Activated naive CD8-positive, alpha-beta T cell treated with anti-CD3 and anti-CD28 coated beads for 36 hours (primary cell): ENCODE data around the gene KIAA0513. TPM values are rescaled to one million over a fixed set of nuclear protein-coding genes. Genes with fewer than 3 reads are reported as not detected.

Experiments used
- DNase-seq: peaks from one replicate; pipeline ENCODE4 v3.0.0; 2021
- H3K27ac Mint-ChIP-seq: one replicate; pipeline ENCODE4 v1.8.0; 2022; ENCODE audit warnings: mild to moderate bottlenecking, moderate library complexity, mixed read lengths
- H3K27me3 Mint-ChIP-seq: one replicate; pipeline ENCODE4 v1.8.0; 2022; ENCODE audit warnings: mild to moderate bottlenecking, mixed read lengths
- H3K36me3 Mint-ChIP-seq: one replicate; pipeline ENCODE4 v1.8.0; 2021; ENCODE audit warnings: mild to moderate bottlenecking, mixed read lengths
- H3K4me1 Mint-ChIP-seq: one replicate; pipeline ENCODE4 v1.8.0; 2021; ENCODE audit warnings: mixed read lengths
- H3K4me3 Mint-ChIP-seq: one replicate; pipeline ENCODE4 v1.8.0; 2022; ENCODE audit warnings: mild to moderate bottlenecking, moderate library complexity, mixed read lengths
- H3K9me3 Mint-ChIP-seq: one replicate; pipeline ENCODE4 v1.8.0; 2022; ENCODE audit warnings: mixed read lengths
- total RNA-seq, 2 experiments: library from RNA; stranded (reverse); gene quantifications; one replicate each; pipeline ENCODE4 v1.2.3, GENCODE V29; 2021

Gene KIAA0513
- total RNA-seq, 2 experiments from 2014 or later: 2.4 to 3.3 TPM

DNA sequence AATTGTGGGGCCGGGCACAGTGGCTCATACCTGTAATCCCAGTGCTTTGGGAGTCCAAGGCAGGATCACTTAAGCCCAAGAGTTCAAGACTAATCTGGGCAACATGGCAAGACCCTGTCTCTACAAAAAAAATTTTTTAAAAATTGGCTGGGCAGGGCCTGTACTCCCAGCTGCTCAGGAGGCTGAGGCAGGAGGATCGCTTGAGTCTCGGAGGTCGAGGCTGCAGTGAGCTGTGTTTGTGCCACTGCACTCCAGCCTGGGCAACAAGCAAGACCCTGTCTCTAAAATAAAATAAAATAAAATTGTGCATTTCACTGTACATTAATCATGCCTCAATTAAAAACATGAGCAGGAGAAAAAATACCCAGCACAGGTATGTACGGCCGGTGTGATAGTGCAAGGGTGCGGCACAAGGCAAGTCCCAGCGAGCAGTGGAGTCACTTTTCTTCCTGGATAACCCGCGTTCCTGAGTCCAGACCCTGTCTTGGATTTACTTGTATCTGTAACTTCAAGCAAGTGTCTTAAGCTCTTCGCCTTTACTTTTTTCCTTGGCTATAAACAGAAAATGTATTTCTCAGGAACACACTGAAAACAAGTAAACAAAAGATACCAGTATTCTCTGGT, 27.6 kb upstream of the KIAA0513 start:
- H3K27me3 Mint-ChIP-seq: no peaks in the 10 kb centered on the region
- H3K9me3 Mint-ChIP-seq: no peaks in the 10 kb centered on the region
- H3K4me3 Mint-ChIP-seq: no peak overlapping the region
- no peak overlapping the region for H3K27ac Mint-ChIP-seq
- peaks cover 6% of the 10 kb centered on the region for H3K36me3 Mint-ChIP-seq
- no peak for DNase-seq
- H3K4me1 Mint-ChIP-seq: peaks cover 45% of the 10 kb centered on the region

DNA sequence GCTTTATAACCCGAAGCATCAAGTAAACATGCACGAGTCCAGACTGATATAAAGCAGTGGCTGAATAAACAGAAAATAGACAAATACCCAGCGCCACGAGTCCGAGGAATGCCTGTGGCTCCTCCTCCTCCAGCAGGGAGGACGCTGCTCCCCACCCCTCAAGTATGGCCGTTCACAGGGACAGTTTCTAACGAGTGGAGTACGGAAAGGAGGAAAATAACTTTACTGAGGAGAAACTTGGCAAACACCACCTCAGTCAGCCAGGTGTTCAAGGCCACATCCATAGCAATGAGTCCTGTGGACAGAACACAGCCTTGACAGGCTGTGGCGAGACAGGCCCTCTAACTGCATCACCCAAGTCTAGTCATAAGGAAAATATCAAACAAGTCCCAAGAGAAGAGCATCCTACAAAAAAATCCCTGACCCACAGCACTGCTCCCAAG, 25.5 kb upstream of the KIAA0513 start:
- H3K27me3 Mint-ChIP-seq: no peaks in the 10 kb centered on the region
- H3K36me3 Mint-ChIP-seq: peaks cover 3% of the 10 kb centered on the region
- DNase-seq: no peak
- H3K27ac Mint-ChIP-seq: no peak overlapping the region
- H3K4me1 Mint-ChIP-seq: peaks cover 43% of the 10 kb centered on the region
- H3K4me3 Mint-ChIP-seq: peak overlapping the region; percentile 1
- H3K9me3 Mint-ChIP-seq: no peaks in the 10 kb centered on the region

DNA sequence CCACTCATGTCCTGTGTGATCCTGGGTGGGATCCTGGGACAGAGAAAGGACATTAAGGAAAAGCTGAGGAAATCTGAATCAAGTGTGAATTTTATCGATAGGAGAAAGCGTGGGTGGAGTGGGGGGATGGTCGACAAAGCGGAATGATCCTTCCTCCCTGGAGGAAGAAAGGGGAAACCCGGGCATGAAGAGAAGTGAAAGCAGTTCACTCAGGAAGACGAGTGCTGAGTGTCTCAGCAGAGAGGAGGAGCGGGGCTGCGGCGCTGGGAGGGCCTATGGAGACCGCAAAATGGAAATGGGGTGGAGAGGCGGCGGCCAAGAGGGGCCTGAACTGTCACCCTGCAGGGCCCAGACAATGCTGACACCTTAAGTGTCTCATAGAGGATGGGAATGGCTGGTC, 25.0 kb upstream of the KIAA0513 start:
- no peaks in the 10 kb centered on the region for H3K27me3 Mint-ChIP-seq
- H3K9me3 Mint-ChIP-seq: no peaks in the 10 kb centered on the region
- H3K27ac Mint-ChIP-seq: peak overlapping the region; percentile 59
- peaks cover 5% of the 10 kb centered on the region for H3K36me3 Mint-ChIP-seq
- H3K4me3 Mint-ChIP-seq: peak overlapping the region; percentile 32
- peaks cover 47% of the 10 kb centered on the region for H3K4me1 Mint-ChIP-seq
- peak; percentile 41 for DNase-seq

DNA sequence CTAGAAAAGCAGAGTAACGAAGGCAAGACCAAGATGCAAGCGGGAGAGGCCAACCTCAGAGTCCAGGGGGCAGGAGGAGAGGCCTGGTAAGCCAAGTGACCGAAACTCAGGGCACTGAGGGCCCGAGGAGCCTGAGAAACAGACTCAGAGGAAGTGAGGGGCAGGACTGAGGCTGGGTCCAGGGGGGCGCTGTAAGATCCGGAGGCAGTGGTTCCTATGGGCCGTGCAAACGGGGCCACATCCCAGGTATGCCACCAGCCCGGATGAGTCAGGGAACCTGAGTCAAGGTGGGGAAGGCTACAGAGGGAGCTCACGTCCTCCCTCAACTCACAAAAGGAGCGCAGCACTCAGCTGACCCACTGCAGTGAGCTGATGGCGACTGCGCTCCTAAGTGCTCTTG, 24.5 kb upstream of the KIAA0513 start:
- peaks cover 5% of the 10 kb centered on the region for H3K36me3 Mint-ChIP-seq

DNA sequence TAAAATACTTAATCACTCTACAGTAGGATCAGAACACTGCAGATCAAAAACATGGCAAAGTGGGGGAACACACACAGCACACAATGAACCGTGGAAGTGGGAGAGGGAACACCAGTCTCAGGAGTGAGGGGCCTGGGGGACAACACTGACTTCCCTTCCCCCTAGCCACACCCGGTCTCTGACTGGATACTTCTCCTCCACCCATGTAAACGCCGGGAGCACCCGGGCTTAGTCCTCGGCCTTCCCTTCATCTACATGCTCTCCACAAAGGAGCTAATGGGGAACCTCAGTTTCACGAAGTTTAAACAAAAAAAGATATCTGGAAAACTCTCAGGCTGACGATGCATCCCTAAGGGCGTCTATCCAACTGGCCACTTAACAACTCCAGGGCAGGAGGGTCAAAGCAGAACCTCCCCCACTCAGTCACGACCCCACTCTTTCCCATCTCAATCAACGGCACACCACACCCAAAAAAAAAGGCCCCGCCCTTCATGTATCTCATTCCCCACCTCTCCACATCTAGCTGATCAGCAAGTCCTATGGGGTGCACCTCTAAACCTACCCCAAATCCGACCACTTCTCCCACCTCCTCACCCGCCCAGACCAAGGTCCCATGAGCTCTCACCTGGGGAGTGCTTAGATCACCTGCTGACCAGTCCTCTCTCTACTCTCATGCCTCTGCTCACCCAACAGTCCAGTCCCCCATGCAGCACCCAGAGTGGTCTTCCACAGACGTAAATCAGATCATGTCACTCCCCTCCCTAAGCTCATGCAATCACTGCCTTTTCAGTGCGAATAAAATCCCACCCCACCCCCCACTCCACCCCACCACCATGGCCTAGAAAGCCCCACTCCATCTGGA, 23.6 kb upstream of the KIAA0513 start:
- Mint-ChIP-seq H3K27ac (no peak overlapping the region), H3K9me3 (no peaks in the 10 kb centered on the region), H3K36me3 (peaks cover 2% of the 10 kb centered on the region), H3K4me3 (no peak overlapping the region), H3K27me3 (no peaks in the 10 kb centered on the region), H3K4me1 (peaks cover 53% of the 10 kb centered on the region)
- DNase-seq: no peak

More for the DNA sequence above, 24.5 kb upstream of the KIAA0513 start:
- H3K4me1 Mint-ChIP-seq: peaks cover 49% of the 10 kb centered on the region
- H3K27me3 Mint-ChIP-seq: no peaks in the 10 kb centered on the region
- peak overlapping the region; percentile 32 for H3K4me3 Mint-ChIP-seq
- no peaks in the 10 kb centered on the region for H3K9me3 Mint-ChIP-seq
- DNase-seq: no peak
- H3K27ac Mint-ChIP-seq: peak overlapping the region; percentile 59

DNA sequence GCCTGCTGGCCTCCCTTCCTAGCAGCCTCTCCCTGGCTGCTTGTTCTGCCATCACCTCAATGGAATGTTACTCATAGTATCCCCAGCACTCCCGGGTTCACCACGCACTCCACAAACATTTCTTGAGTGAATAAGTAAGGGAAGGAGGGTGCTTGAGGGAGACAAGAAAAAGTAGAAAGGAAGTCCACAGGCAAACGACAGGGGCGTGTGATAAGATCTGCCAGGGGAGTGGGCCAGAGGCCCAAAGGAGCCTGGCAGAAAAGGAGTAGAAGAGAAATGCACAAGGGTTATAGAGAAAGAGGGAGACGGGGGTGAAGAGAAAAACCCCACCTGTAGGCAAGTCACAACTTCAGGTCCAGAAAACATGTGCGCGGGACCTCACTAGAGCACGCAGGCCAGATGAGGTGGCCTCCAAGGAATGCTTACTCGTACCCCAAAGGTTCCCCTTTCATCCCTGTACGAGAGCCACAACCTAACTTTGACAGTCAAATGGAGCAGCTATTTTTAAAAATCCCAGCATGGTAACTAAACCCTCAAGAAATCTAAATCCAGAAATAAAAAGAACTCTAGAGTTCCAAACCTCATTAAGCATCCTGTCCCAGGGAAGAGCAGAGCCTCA, 22.9 kb upstream of the KIAA0513 start:
- no peak overlapping the region for H3K27ac Mint-ChIP-seq

DNA sequence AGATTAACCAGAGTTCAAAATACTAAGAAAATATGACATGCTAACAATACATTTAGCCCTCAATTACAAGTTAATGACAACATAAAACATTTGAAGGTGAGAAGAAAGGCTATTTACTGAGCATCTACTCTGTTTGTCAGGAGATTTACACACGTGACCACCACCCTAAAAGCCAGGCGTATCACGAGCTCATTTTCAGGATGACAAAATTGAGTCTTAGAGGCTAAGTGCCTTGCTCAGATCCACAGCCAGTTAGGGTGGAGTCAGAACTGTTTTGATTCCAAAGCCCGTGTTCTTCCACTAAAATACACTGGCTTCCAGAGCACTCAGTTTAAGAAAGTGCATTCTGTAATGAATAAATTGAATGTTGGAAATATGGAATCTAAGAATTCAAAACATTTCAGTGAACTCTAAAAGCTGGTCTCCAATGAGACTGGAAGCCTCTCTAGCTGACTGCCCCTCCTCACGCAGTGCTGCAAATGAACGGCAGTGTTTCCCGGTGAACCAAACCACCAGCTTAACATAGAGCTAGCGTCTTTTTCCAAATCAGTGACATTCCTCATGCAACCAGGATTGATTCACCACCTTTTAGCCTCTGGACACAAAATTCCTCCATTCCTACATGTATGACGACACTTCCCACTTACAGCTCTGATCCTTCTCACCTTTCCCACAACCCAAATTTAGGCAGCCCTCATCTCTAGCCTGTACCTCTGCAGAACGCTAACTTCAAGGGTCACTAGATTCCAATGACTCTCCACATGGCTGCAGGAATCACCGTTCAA, 22.1 kb upstream of the KIAA0513 start:
- no peak for DNase-seq
- Mint-ChIP-seq H3K9me3 (no peaks in the 10 kb centered on the region), H3K4me3 (no peak overlapping the region), H3K27ac (no peak overlapping the region), H3K36me3 (peaks cover 5% of the 10 kb centered on the region), H3K4me1 (peaks cover 58% of the 10 kb centered on the region), H3K27me3 (no peaks in the 10 kb centered on the region)

More for the DNA sequence above, 22.9 kb upstream of the KIAA0513 start:
- H3K27me3 Mint-ChIP-seq: no peaks in the 10 kb centered on the region
- H3K4me3 Mint-ChIP-seq: no peak overlapping the region
- peaks cover 50% of the 10 kb centered on the region for H3K4me1 Mint-ChIP-seq
- peaks cover 3% of the 10 kb centered on the region for H3K36me3 Mint-ChIP-seq
- H3K9me3 Mint-ChIP-seq: no peaks in the 10 kb centered on the region
- no peak for DNase-seq

DNA sequence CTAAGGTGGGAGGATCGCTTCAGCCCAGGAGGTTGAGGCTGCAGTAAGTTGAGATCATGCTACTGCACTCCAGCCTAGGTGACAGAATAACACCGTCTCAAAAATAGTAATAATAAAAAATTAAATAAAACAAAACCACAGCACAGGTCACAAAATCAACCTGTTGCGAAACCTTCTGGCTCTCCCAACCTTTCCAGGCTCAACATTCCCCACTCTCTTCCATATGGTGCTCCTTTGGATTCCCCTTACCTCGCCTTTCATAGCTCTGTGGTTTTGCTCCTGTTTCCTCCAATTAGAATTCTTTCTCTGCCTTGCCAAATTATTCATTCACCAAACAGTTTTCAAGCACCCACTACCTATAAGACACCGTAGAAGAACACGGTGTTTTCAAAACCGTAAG, 21.0 kb upstream of the KIAA0513 start:
- no peak overlapping the region for H3K4me3 Mint-ChIP-seq
- H3K4me1 Mint-ChIP-seq: peaks cover 51% of the 10 kb centered on the region
- no peak overlapping the region for H3K27ac Mint-ChIP-seq
- no peaks in the 10 kb centered on the region for H3K9me3 Mint-ChIP-seq
- peaks cover 5% of the 10 kb centered on the region for H3K36me3 Mint-ChIP-seq
- no peak for DNase-seq
- H3K27me3 Mint-ChIP-seq: no peaks in the 10 kb centered on the region

DNA sequence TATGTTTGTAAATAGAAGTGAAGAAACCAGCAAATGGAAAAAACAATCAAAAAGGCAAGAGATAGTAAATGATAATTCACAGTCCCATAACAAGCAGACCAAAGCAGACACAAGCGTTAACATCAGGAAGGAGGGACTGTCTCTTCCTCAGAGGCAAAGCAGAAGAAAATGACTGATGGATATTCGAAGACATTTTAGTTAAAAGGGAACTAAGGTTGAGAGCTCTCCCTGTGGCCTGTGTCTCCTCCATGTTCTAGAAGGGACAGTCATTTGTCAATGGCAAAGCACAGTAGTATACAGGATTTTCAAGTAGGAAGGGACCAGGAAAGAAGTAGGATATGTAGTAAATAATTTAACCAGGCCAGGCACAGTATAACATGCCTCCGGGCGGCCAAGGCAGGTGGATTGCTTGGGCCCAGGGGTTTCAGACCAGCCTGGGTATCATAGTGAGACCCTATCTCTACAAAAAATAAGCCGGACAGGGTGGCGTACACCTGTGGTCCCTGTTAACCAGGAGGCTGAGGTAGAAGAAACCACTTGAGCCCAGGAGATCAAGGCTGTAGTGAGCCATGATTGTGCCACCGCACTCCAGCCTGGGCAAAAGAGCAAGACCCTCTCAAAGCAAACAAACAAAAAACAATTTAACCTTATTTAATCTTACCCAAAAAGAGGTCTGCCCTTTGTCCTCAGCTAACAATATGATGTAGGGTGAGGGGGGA, 19.9 kb upstream of the KIAA0513 start:
- Mint-ChIP-seq H3K9me3 (no peaks in the 10 kb centered on the region), H3K4me3 (no peak overlapping the region), H3K27me3 (no peaks in the 10 kb centered on the region), H3K36me3 (peaks cover 5% of the 10 kb centered on the region), H3K4me1 (peaks cover 48% of the 10 kb centered on the region), H3K27ac (no peak overlapping the region)
- no peak for DNase-seq

DNA sequence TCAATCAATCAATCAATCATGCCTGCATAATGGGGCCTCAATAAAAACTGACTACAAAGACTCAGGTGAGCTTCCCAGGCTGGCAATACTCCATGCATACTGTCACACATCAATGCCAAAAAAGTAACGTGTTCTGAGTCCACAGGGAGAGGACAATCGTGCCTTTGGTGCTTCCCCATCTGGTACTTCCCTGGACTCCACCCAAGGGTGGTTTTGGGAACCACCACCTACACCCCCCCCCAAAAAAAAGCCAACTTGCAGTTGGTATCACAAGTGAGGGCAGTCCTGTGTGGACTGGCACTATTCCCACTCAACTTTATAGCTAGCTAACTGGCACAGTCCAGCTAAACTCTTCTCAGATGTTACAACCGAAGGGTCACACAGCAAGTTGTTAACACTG, 19.3 kb upstream of the KIAA0513 start:
- no peak overlapping the region for H3K4me3 Mint-ChIP-seq
- H3K27me3 Mint-ChIP-seq: no peaks in the 10 kb centered on the region
- no peaks in the 10 kb centered on the region for H3K9me3 Mint-ChIP-seq
- no peak for DNase-seq
- no peak overlapping the region for H3K27ac Mint-ChIP-seq
- peaks cover 5% of the 10 kb centered on the region for H3K36me3 Mint-ChIP-seq
- peaks cover 43% of the 10 kb centered on the region for H3K4me1 Mint-ChIP-seq

DNA sequence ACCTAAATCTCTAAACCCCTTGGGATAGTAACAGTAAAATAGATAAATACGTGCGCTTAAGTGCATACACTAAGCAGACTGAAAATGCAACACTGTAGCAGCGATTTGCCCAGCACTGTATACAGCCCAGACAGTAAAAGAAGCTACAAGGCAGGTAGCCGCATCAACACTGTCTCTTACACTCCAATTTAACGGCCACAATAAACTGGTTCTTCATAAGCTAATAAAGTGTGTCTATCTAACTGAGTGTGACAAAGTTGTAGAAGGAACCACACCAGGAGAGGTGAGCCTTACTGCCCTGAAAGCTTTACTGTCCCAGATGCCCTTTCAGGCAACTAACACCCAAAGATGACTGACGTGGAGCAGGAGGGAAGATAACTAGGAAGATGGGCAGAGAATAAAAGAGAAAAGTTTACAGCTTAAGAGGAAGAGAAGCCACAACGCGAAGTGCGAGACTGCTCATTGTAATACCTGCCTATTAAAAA, 17.1 kb upstream of the KIAA0513 start:
- Mint-ChIP-seq H3K36me3 (peaks cover 5% of the 10 kb centered on the region), H3K4me3 (peak overlapping the region; percentile 93), H3K27me3 (peaks cover 3% of the 10 kb centered on the region), H3K27ac (peak overlapping the region; percentile 90), H3K4me1 (peaks cover 25% of the 10 kb centered on the region), H3K9me3 (no peaks in the 10 kb centered on the region)
- DNase-seq: no peak

DNA sequence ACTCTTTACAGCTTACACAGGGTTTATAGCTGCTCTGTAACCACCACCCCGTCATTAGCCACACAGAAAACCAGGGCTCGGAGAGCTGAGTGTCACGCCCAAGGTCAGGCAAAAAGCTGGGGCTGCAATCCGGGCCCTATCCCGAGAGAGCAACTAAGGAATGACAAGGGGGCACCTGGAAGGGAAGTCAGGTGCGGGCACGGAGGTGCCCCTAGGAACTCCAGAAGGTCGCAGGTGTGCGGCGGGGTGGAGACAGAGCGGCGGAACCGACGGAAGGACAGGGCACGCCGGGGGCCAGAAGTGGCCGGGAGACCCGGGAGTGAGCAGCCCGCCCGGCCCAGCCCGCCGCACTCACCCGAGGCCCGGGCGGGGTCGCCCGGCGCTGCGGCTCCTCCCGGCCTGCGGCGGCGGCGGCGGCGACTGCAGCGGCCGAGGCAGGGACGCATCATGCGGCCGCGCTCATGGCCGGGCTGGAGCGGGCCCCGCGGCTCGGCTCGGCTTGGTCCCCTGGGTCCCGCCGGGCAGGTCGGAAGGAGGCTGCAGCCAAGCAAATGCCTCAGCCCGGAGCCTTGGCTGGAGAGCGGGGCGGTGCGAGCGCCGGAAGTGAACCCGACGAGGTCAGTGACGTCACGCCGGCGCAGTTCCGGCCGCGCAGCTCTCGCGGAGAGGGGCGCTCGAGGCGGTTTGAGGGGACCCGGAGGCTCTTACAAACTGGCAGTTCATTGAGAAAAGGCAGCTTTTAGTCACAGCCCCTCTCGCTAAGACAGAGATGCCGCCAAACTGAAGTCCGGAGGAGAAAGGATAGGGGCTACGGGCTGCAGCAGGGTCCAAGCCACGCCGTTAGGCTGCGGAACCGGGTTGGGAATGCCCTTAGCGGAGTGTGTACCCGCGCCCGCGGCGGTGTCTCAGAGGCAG, 16.4 kb upstream of the KIAA0513 start, which contains the start of gene ZDHHC7:
ZDHHC7 (minus strand) TSS at position 605 of the 915 bp plus-strand sequence. CDS start 20,917 bp downstream, outside the sequence.
- no peaks in the 10 kb centered on the region for H3K9me3 Mint-ChIP-seq
- H3K4me1 Mint-ChIP-seq: peaks cover 24% of the 10 kb centered on the region
- H3K27ac Mint-ChIP-seq: peak within 1 kb of the TSS; percentile 99
- H3K36me3 Mint-ChIP-seq: peaks cover 5% of the 10 kb centered on the region
- DNase-seq: peak; percentile 87
- peaks cover 3% of the 10 kb centered on the region for H3K27me3 Mint-ChIP-seq
- H3K4me3 Mint-ChIP-seq: peak within 1 kb of the TSS; percentile 97

DNA sequence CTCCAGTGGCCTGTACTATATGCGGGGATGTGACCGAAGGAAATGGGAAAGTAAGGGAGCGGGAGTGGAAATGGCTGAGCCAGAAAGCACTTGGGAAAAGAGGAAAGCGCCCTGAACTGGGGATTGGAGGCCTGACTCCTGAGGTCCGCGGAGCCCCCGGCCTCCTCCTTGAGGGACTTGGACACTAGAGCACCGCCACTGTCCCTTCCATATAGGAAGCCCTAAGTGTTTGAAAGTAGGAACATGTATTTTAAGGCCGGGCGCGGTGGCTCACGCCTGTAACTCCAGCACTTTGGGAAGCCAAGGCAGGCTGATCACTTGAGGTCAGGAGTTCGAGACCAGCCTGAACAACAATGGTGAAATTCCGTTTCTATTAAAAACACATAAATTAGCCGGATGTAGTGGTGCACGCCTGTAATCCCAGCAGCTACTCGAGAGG, 15.7 kb upstream of the KIAA0513 start:
- peak overlapping the region; percentile 99 for H3K27ac Mint-ChIP-seq
- H3K36me3 Mint-ChIP-seq: peaks cover 5% of the 10 kb centered on the region
- H3K4me3 Mint-ChIP-seq: peak overlapping the region; percentile 97
- peak; percentile 2 for DNase-seq
- peaks cover 28% of the 10 kb centered on the region for H3K4me1 Mint-ChIP-seq
- H3K27me3 Mint-ChIP-seq: peaks cover 3% of the 10 kb centered on the region
- H3K9me3 Mint-ChIP-seq: no peaks in the 10 kb centered on the region
